Liver (tissue), 9 donors: ENCODE results near the gene DIDO1. TPM values are rescaled to one million over a fixed set of nuclear protein-coding genes. Genes with fewer than 3 reads are reported as not detected.

Experiments
- DNase-seq: peaks from one replicate; pipeline ENCODE4 v3.0.0-alpha.2; 2017; ENCODE audit warnings: low spot score
- H3K27ac ChIP-seq, 2 donors: one replicate each; pipeline ENCODE4 v1.7.0; 2013; ENCODE audit warnings: inconsistent platforms in 2 of 2, low read length in 2 of 2, control low read depth in 1 of 2, low read depth in 1 of 2, mild to moderate bottlenecking in 1 of 2
- H3K27me3 ChIP-seq, 4 donors: one replicate each; pipeline versions ENCODE4 v1.6.1 to v1.7.0; 2013; ENCODE audit warnings: low read length in 3 of 4, inconsistent platforms in 1 of 4, mild to moderate bottlenecking in 1 of 4, moderate library complexity in 1 of 4; ENCODE audit not compliant: control insufficient read depth in 4 of 4, insufficient read depth in 4 of 4
- H3K36me3 ChIP-seq, 4 donors: one replicate each; pipeline versions ENCODE4 v1.6.1 to v1.7.0; 2013; ENCODE audit warnings: low read length in 3 of 4, mild to moderate bottlenecking in 3 of 4, low read depth in 1 of 4, moderate library complexity in 1 of 4; ENCODE audit not compliant: control insufficient read depth in 4 of 4, insufficient read depth in 3 of 4
- H3K4me1 ChIP-seq, 4 donors: one replicate each; pipeline versions ENCODE4 v1.6.1 to v1.7.0; 2013; ENCODE audit warnings: low read length in 3 of 4, mild to moderate bottlenecking in 3 of 4, moderate library complexity in 1 of 4; ENCODE audit not compliant: control insufficient read depth in 4 of 4, insufficient read depth in 4 of 4
- H3K4me3 ChIP-seq, 3 donors: one replicate each; pipeline versions ENCODE4 v1.6.1 to v1.7.0; 2013; ENCODE audit warnings: low read length in 3 of 3, control low read depth in 1 of 3, low read depth in 1 of 3, mild to moderate bottlenecking in 1 of 3
- H3K9ac ChIP-seq, 2 donors: one replicate each; pipeline ENCODE4 v1.7.0; 2013; ENCODE audit warnings: low read length in 2 of 2, mild to moderate bottlenecking in 2 of 2, moderate library complexity in 2 of 2, control low read depth in 1 of 2, low read depth in 1 of 2
- H3K9me3 ChIP-seq, 4 donors: one replicate each; pipeline versions ENCODE4 v1.6.1 to v1.7.0; 2013; ENCODE audit warnings: low read length in 3 of 4; ENCODE audit not compliant: control insufficient read depth in 4 of 4
- CTCF ChIP-seq: fragments of 150-350 bp; IDR thresholded peaks from 2 replicates; pipeline ENCODE4 v1.5.1; 2017; ENCODE audit warnings: improper control_type of control experiment, low read depth, low read length; ENCODE audit not compliant: missing input control
- FOXA1 ChIP-seq: IDR thresholded peaks from 2 replicates; pipeline ENCODE4 v1.6.1; 2016; ENCODE audit warnings: antibody characterized with exemption
- GABPA ChIP-seq, 2 donors: IDR thresholded peaks in 1 of 2; conservative IDR thresholded peaks in 1 of 2; 2 replicates each; pipeline ENCODE4 v1.6.1; 2016; ENCODE audit warnings: antibody characterized with exemption in 2 of 2, mild to moderate bottlenecking in 1 of 2, moderate library complexity in 1 of 2
- HNF4A ChIP-seq, 2 donors: conservative IDR thresholded peaks; 2 replicates each; pipeline ENCODE4 v1.6.1; 2016; ENCODE audit warnings: antibody characterized with exemption in 2 of 2, mild to moderate bottlenecking in 2 of 2
- SP1 ChIP-seq: IDR thresholded peaks from 2 replicates; pipeline ENCODE4 v1.6.1; 2018; ENCODE audit warnings: antibody characterized with exemption, mild to moderate bottlenecking
- TAF1 ChIP-seq: conservative IDR thresholded peaks from 2 replicates; pipeline ENCODE4 v1.6.1; 2016; ENCODE audit warnings: antibody characterized with exemption, mild to moderate bottlenecking
- WGBS: extraction: QIAGEN DNeasy Blood & Tissue Kit; methylation state at CpG from one replicate; pipeline ENCODE4 v1.1.7; 2013; 5-methylcytosine and 5-hydroxymethylcytosine counted together
- polyA plus RNA-seq, 2 donors: library from polyadenylated mRNA; stranded (reverse) in 1 of 2; unstranded in 1 of 2; fragments of 200-250 nt in 1 of 2; fragments of >200 nt in 1 of 2; fragmentation: Nextera tagmentation in 1 of 2; extraction: Ambion mirVana in 1 of 2; gene quantifications; one replicate each; pipeline versions ENCODE4 v1.2.1 to v1.2.3, GENCODE V29; 2013 to 2015
- total RNA-seq, 2 donors: library from RNA; depleted of rRNA; stranded (reverse); fragments of >200 nt; gene quantifications; one replicate each; pipeline ENCODE4 v1.2.3, GENCODE V29; 2014
- TF ChIP-seq, protein P1 (sequence below): IDR thresholded peaks from 2 replicates; pipeline ENCODE4 v1.6.1; 2016; ENCODE audit warnings: antibody characterized with exemption, mild to moderate bottlenecking
- donor health status: healthy.
- donor health status: healthy.
- donor health status: healthy.
- donor health status: healthy.
- donor health status: healthy.

The DIDO1 gene
- total and polyA plus RNA-seq, 4 donors, result 10.1 to 43.1 (median 17.4) TPM

DNA sequence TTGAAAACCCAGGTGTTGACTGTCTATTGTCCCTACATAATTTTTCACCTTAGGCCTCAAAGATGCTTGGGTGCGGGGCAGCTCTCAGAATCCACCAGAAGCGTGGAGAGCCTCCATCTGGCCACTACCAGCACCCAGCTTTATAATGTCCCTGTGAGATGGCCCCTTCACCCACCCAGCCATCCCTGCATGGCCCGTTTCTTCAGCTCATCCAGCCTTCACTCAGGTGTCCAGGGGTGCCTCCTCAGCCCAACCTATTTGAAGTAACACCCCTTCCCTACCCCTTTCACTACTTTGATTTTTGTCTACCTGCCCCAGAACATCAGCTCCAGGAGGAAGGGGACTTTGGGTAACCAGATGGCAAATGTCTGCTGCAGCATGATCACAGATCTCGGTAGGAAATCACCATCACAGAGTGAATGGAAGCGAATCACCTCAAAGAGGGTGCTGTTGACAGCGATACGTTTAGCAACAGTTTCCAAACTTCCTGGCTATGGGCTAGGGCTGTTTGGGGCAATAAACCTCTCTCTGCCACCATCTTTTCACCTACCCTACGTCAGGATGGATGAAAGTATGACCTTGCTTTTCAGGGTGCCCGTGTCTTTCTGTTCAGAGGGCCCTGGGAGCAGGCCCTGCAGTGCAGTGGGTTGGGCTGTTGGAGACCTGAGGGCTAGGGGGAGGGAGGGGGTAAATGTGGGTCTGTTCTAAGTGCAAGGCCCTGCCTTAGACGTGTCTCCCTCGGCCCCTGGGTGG is 25.0 kb upstream of the DIDO1 start:
- Histone ChIP-seq H3K9ac (no peak overlapping the region), H3K4me3 (no peak overlapping the region), H3K36me3 (peaks cover 0 to 21% (median 0%) of the 10 kb centered on the region in 4 donors), H3K4me1 (peaks cover 3 to 41% (median 29%) of the 10 kb centered on the region in 4 donors), H3K27me3 (no peaks in the 10 kb centered on the region), H3K27ac (peak overlapping the region in 1 of 2 donors; percentile 93), H3K9me3 (no peaks in the 10 kb centered on the region)
- no peak for TF ChIP-seq HNF4A (conservative IDR thresholded peaks at IDR 0.05)
- TF ChIP-seq, protein P1, sequence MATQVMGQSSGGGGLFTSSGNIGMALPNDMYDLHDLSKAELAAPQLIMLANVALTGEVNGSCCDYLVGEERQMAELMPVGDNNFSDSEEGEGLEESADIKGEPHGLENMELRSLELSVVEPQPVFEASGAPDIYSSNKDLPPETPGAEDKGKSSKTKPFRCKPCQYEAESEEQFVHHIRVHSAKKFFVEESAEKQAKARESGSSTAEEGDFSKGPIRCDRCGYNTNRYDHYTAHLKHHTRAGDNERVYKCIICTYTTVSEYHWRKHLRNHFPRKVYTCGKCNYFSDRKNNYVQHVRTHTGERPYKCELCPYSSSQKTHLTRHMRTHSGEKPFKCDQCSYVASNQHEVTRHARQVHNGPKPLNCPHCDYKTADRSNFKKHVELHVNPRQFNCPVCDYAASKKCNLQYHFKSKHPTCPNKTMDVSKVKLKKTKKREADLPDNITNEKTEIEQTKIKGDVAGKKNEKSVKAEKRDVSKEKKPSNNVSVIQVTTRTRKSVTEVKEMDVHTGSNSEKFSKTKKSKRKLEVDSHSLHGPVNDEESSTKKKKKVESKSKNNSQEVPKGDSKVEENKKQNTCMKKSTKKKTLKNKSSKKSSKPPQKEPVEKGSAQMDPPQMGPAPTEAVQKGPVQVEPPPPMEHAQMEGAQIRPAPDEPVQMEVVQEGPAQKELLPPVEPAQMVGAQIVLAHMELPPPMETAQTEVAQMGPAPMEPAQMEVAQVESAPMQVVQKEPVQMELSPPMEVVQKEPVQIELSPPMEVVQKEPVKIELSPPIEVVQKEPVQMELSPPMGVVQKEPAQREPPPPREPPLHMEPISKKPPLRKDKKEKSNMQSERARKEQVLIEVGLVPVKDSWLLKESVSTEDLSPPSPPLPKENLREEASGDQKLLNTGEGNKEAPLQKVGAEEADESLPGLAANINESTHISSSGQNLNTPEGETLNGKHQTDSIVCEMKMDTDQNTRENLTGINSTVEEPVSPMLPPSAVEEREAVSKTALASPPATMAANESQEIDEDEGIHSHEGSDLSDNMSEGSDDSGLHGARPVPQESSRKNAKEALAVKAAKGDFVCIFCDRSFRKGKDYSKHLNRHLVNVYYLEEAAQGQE, result no peak
- 95% methylated on average over 11 of the region's 11 CpGs for WGBS
- DNase-seq, result no peak

GRCh38 chr20:62950741-62951140 is 24.4 kb upstream of the DIDO1 start:
- peaks cover under 1 to 27% (median 3%) of the 10 kb centered on the region in 4 donors for H3K36me3 ChIP-seq
- TF ChIP-seq SP1 (no peak), CTCF (no peak), TAF1 (no peak)
- WGBS, result 98% methylated on average over 8 of the region's 8 CpGs

DNA sequence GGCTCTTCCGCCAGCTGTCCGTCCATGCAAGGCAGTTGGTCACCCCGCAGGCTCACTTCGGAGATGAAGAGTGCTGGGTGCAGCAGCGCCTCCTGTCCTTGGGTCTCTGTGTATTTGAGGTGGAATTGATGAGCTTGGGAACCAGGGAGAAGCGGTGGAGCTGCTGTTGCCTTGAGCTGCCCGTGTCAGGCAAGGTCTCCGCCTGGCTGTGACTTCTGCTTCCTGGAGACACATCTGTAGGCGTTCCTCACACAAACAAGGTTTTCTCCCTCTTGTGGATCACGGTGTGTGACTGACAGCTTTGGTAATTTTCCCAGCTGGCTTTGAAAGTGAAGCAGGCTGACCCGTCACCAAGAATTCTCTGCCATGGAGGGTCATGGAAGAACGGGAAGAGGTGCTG is 23.7 kb upstream of the DIDO1 start:
- Histone ChIP-seq H3K27ac (no peak overlapping the region), H3K9ac (no peak overlapping the region), H3K4me1 (peaks cover 3 to 35% (median 25%) of the 10 kb centered on the region in 4 donors), H3K27me3 (no peaks in the 10 kb centered on the region), H3K4me3 (no peak overlapping the region), H3K9me3 (no peaks in the 10 kb centered on the region), H3K36me3 (peaks cover 3 to 35% (median 10%) of the 10 kb centered on the region in 4 donors)
- no peak for DNase-seq
- TF ChIP-seq GABPA (IDR thresholded peaks at IDR 0.05 in 1 of 2, conservative IDR thresholded peaks at IDR 0.05 in 1 of 2), result no peak
- no peak for TF ChIP-seq FOXA1
- WGBS, result 97% methylated on average over 12 of the region's 12 CpGs

More at GRCh38 chr20:62950741-62951140, 24.4 kb upstream of the DIDO1 start:
- Histone ChIP-seq H3K4me3 (no peak overlapping the region), H3K27me3 (no peaks in the 10 kb centered on the region), H3K4me1 (peaks cover 3 to 38% (median 26%) of the 10 kb centered on the region in 4 donors), H3K9me3 (no peaks in the 10 kb centered on the region), H3K27ac (no peak overlapping the region), H3K9ac (no peak overlapping the region)
- DNase-seq, result no peak
